Esophagus (tissue), 2 donors: ENCODE data around the gene CACNA1G. TPM values are rescaled to one million over a fixed set of nuclear protein-coding genes. Genes with fewer than 3 reads are reported as not detected.

ENCODE experiments used
- H3K27ac ChIP-seq, 2 donors: one replicate each; pipeline ENCODE4 v1.5.1; 2013; ENCODE audit warnings: low read depth in 2 of 2, mild to moderate bottlenecking in 2 of 2, inconsistent platforms in 1 of 2, low read length in 1 of 2, moderate library complexity in 1 of 2
- H3K27me3 ChIP-seq, 2 donors: one replicate each; pipeline ENCODE4 v1.6.1; 2013; ENCODE audit warnings: low read length in 2 of 2, control low read depth in 1 of 2, mild to moderate bottlenecking in 1 of 2; ENCODE audit not compliant: insufficient read depth in 2 of 2, control insufficient read depth in 1 of 2
- H3K36me3 ChIP-seq, 2 donors: one replicate each; pipeline ENCODE4 v1.6.1; 2013; ENCODE audit warnings: low read length in 1 of 2; ENCODE audit not compliant: control insufficient read depth in 2 of 2, insufficient read depth in 2 of 2
- H3K4me1 ChIP-seq, 2 donors: one replicate each; pipeline ENCODE4 v1.6.1; 2013; ENCODE audit warnings: low read length in 1 of 2; ENCODE audit not compliant: control insufficient read depth in 2 of 2, insufficient read depth in 2 of 2
- H3K4me3 ChIP-seq, 2 donors: one replicate each; pipeline ENCODE4 v1.5.1; 2013; ENCODE audit warnings: low read length in 2 of 2, mild to moderate bottlenecking in 2 of 2, low read depth in 1 of 2, moderate library complexity in 1 of 2
- H3K9me3 ChIP-seq, 2 donors: one replicate each; pipeline ENCODE4 v1.6.1; 2013; ENCODE audit warnings: mild to moderate bottlenecking in 2 of 2, low read depth in 1 of 2, low read length in 1 of 2, moderate library complexity in 1 of 2; ENCODE audit not compliant: control insufficient read depth in 2 of 2, insufficient read depth in 1 of 2
- WGBS, 2 donors: extraction: QIAGEN DNeasy Blood & Tissue Kit; methylation state at CpG; one replicate each; pipeline ENCODE4 v1.1.7; 2013; 5-methylcytosine and 5-hydroxymethylcytosine counted together
- polyA plus RNA-seq, 2 donors: library from polyadenylated mRNA; stranded (reverse); fragments of 200-250 nt; gene quantifications; one replicate each; pipeline ENCODE4 v1.2.3, GENCODE V29; 2013
- donor health status: healthy with polysubstance abuse.
- donor health status: Bipolar disorder and iron deficiency.

CACNA1G gene
- polyA plus RNA-seq, 2 donors: 0.06 to 0.13 TPM

- H3K4me1 ChIP-seq: peaks cover 0 to 10% of the 10 kb centered on the region in 2 donors
These were observed 115.8 kb downstream of the CACNA1G start for GRCh38 chr17:50676065-50676975.

More at GRCh38 chr17:50676065-50676975, 115.8 kb downstream of the CACNA1G start:
- Histone ChIP-seq H3K9me3 (no peaks in the 10 kb centered on the region), H3K4me3 (no peak overlapping the region), H3K27me3 (no peaks in the 10 kb centered on the region), H3K27ac (no peak overlapping the region), H3K36me3 (peaks cover 2 to 3% of the 10 kb centered on the region in 2 donors)
- WGBS, 2 donors: 87 to 88% methylated on average over 24 of the region's 24 CpGs

Other genes starting within 250 kb of the CACNA1G start
- gene XYLT2, start 214.6 kb upstream of the CACNA1G start, polyA plus RNA-seq: 10 to 100 TPM in 1 of 2 donors, 1 to 10 TPM in 1; 6.0 to 12.1 TPM
- gene MRPL27, start 187.5 kb upstream of the CACNA1G start, polyA plus RNA-seq: 100 to 1,000 TPM; 106 to 119 TPM
- 1 to 10 TPM; 2.0 to 3.6 TPM for gene EME1, start 187.5 kb upstream of the CACNA1G start, polyA plus RNA-seq
- gene LRRC59, start 163.2 kb upstream of the CACNA1G start, polyA plus RNA-seq: 10 to 100 TPM; 18.7 to 52.1 TPM
- 10 to 100 TPM; 13.5 to 22.6 TPM for gene ACSF2, start 134.5 kb upstream of the CACNA1G start, polyA plus RNA-seq
- under 1 TPM; 0.13 to 0.18 TPM for gene CHAD, start 91.8 kb upstream of the CACNA1G start, polyA plus RNA-seq
- gene RSAD1, start 81.9 kb upstream of the CACNA1G start, polyA plus RNA-seq: 10 to 100 TPM; 11.9 to 16.9 TPM
- gene MYCBPAP, start 52.3 kb upstream of the CACNA1G start, polyA plus RNA-seq: under 1 TPM; 0.05 to 0.22 TPM
- 10 to 100 TPM; 40.5 to 59.8 TPM for gene EPN3, start 28.0 kb upstream of the CACNA1G start, polyA plus RNA-seq
- gene SPATA20, start 13.5 kb upstream of the CACNA1G start, polyA plus RNA-seq: 10 to 100 TPM; 11.5 to 26.7 TPM
- 10 to 100 TPM; 17.7 to 32.0 TPM for gene ABCC3, start 74.2 kb downstream of the CACNA1G start, polyA plus RNA-seq
- 1 to 10 TPM; 7.2 to 7.5 TPM for gene ANKRD40, start 147.2 kb downstream of the CACNA1G start, polyA plus RNA-seq
- gene LUC7L3, start 158.9 kb downstream of the CACNA1G start, polyA plus RNA-seq: 10 to 100 TPM; 46.6 to 80.7 TPM
- not detected for gene ANKRD40CL, start 206.8 kb downstream of the CACNA1G start, polyA plus RNA-seq